ENCODE measurements around the gene HNRNPH2. TPM values are rescaled to one million over a fixed set of nuclear protein-coding genes. Genes with fewer than 3 reads are reported as not detected.

Gene HNRNPH2, protein sequence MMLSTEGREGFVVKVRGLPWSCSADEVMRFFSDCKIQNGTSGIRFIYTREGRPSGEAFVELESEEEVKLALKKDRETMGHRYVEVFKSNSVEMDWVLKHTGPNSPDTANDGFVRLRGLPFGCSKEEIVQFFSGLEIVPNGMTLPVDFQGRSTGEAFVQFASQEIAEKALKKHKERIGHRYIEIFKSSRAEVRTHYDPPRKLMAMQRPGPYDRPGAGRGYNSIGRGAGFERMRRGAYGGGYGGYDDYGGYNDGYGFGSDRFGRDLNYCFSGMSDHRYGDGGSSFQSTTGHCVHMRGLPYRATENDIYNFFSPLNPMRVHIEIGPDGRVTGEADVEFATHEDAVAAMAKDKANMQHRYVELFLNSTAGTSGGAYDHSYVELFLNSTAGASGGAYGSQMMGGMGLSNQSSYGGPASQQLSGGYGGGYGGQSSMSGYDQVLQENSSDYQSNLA
- total RNA-seq: 44.1 TPM
- polyA plus RNA-seq: 10 to 100 TPM; 86.4 to 98.6 (median 91.5) TPM

DNA sequence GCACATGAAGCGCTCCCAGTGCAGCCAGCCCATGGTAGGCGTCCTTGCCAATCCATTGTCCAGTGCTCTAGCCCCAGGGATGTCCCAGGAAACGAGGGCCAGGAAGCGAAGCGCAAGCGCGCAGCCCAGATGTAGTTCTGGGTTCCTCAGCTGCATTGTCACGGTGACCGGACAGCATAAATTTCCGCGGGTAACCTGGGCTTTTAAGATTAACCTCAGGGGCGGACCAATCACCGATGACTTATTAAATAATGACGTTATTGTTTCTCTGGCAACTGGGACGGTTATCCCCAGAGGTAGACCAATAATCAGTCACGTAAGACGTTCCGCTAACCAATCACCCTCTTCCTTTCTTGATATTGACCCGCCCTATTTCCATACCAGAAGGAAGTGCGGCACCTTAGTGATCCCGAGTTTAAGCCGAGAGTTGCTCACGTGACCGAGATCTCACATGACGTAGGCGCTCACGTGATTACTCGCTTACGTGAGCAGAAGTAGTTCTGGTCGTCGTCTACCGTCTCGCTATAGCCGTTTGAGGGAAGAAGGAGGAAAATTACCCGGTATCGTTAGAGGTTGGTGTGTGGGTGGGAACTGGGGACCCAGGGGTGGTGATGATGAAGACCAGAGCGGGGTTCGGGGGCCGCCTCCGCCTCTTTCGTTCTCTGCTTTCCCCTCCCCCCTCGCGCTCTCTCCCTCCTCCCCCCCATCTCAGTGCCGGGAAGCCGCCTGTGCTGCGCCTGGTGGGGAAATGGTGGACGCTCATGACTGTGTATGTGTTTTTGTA is at the start of gene HNRNPH2, which contains the start of gene GLA:
Gene HNRNPH2, plus strand, starts transcription at position 475 of the 784 bp plus-strand sequence. CDS start 3,767 bp downstream, outside the sequence.
Gene GLA, minus strand, starts transcription at position 178 of the 784 bp plus-strand sequence. Its CDS starts 22 bp downstream, at position 156.
- ATAC-seq (ENCODE audit: low read depth in 2 of 2): peak; percentile 97
- H3K36me3 Mint-ChIP-seq: peaks cover 9% of the 10 kb centered on the region
- Histone ChIP-seq H3K9me3 (ENCODE audit: control insufficient read depth in 2 of 2, low read length in 2 of 2) (no peaks in the 10 kb centered on the region), H3K27me3 (ENCODE audit: control insufficient read depth, insufficient read depth, low read length) (no peaks in the 10 kb centered on the region), H3K4me1 (ENCODE audit: control insufficient read depth, insufficient read depth, low read length, poor library complexity, severe bottlenecking) (peaks cover 23% of the 10 kb centered on the region), H3K4me3 (ENCODE audit: low read depth, low read length) (peak within 1 kb of the TSS; percentile 94), H3K36me3 (ENCODE audit: control insufficient read depth, insufficient read depth, low read length) (peaks cover 9% of the 10 kb centered on the region), H3K27ac (ENCODE audit: insufficient read depth, low read length, poor library complexity, severe bottlenecking) (peak within 1 kb of the TSS; percentile 98)
- peak; percentile 86 to 96 (median 90) for DNase-seq
- H3K4me1 Mint-ChIP-seq: peaks cover 0 to 37% (median 15%) of the 10 kb centered on the region in 4 donors
- H3K9me3 Mint-ChIP-seq: peaks cover 0 to 1% (median 0%) of the 10 kb centered on the region in 7 donors
- H3K27ac Mint-ChIP-seq: peak within 1 kb of the TSS; percentile 97 to 99 (median 98)
- peak within 1 kb of the TSS; percentile 92 to 95 (median 92) for H3K4me3 Mint-ChIP-seq
- no peaks in the 10 kb centered on the region for H3K27me3 Mint-ChIP-seq

DNA sequence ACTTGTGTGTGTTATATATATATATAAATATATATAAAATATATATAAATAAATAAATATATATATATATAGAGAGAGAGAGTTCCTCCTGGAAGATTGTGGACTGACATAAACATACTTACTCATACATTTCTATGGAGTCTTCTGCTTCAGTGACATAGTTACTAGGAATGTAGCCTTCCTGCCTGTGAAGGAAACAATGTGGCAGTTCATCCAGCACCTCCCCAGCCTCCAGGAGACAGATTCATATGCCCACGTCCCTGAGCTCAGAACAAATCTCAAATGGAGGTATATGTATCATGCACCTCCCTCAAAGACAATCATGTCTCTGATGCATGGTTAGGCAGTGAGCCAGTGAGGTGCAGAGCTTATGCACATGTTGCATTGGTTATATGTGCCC is 48.1 kb upstream of the HNRNPH2 start:
- Histone ChIP-seq H3K36me3 (ENCODE audit: control insufficient read depth, insufficient read depth, low read length) (no peaks in the 10 kb centered on the region), H3K27me3 (ENCODE audit: control insufficient read depth, insufficient read depth, low read length) (no peaks in the 10 kb centered on the region), H3K4me1 (ENCODE audit: control insufficient read depth, insufficient read depth, low read length, poor library complexity, severe bottlenecking) (no peaks in the 10 kb centered on the region), H3K27ac (ENCODE audit: insufficient read depth, low read length, poor library complexity, severe bottlenecking) (no peak overlapping the region), H3K9me3 (ENCODE audit: control insufficient read depth in 2 of 2, low read length in 2 of 2) (no peaks in the 10 kb centered on the region), H3K4me3 (ENCODE audit: low read depth, low read length) (no peak overlapping the region)
- no peaks in the 10 kb centered on the region for H3K4me1 Mint-ChIP-seq
- H3K9me3 Mint-ChIP-seq: no peaks in the 10 kb centered on the region
- no peaks in the 10 kb centered on the region for H3K36me3 Mint-ChIP-seq
- H3K27me3 Mint-ChIP-seq: no peaks in the 10 kb centered on the region
- no peak for ATAC-seq (ENCODE audit: low read depth in 2 of 2)
- no peak for DNase-seq
- H3K27ac Mint-ChIP-seq: no peak overlapping the region
- H3K4me3 Mint-ChIP-seq: no peak overlapping the region

DNA sequence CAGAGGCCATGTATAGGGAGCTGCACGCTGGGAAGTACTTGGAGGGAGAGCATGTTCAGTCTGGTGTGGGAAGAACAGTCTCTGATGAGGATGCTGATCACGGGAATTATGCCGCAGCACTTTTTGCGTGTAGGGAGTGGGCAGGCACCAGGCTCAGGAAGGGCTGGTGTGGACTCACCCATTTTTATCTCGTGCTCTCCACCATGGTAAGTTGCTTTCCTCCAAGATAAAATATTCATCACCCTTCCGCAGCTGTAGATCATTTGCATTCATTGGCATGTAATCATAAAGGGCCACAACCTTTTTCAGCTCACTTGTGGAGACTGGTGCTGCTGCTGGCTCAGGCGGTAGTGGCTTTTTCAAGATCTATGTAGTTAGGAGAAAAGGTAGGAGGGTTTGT is 47.6 kb upstream of the HNRNPH2 start:
- no peaks in the 10 kb centered on the region for H3K27me3 ChIP-seq (ENCODE audit: control insufficient read depth, insufficient read depth, low read length)
- no peaks in the 10 kb centered on the region for H3K4me1 ChIP-seq (ENCODE audit: control insufficient read depth, insufficient read depth, low read length, poor library complexity, severe bottlenecking)
- H3K4me3 ChIP-seq (ENCODE audit: low read depth, low read length): no peak overlapping the region
- no peaks in the 10 kb centered on the region for H3K36me3 ChIP-seq (ENCODE audit: control insufficient read depth, insufficient read depth, low read length)
- Mint-ChIP-seq H3K27me3 (no peaks in the 10 kb centered on the region), H3K36me3 (no peaks in the 10 kb centered on the region), H3K9me3 (no peaks in the 10 kb centered on the region), H3K4me3 (no peak overlapping the region), H3K27ac (no peak overlapping the region), H3K4me1 (no peaks in the 10 kb centered on the region)
- DNase-seq (no peak), ATAC-seq (ENCODE audit: low read depth in 2 of 2) (no peak)
- H3K27ac ChIP-seq (ENCODE audit: insufficient read depth, low read length, poor library complexity, severe bottlenecking): no peak overlapping the region
- no peaks in the 10 kb centered on the region for H3K9me3 ChIP-seq (ENCODE audit: control insufficient read depth in 2 of 2, low read length in 2 of 2)

DNA sequence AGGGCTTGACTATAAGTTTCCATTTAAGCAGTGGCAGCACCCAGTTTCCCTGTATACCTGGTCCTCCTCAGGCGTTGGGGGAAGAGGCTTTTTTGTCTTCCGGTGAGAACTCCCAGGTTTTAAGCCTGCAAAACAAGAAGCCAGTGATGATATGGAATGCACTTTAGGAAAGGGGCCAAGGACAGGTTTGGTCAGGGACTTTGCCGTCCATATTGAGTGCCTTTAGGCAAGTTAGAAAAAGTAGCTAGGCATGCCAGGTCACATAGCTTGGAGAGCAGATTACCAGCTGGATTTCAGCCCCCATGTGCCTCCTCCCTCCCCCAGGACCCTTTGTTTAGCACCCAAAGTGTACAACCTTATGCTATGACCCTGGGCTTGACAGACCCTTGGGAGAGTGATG is 45.9 kb upstream of the HNRNPH2 start:
- ATAC-seq (ENCODE audit: low read depth in 2 of 2): no peak
- H3K4me3 ChIP-seq (ENCODE audit: low read depth, low read length): no peak overlapping the region
- no peak for DNase-seq
- no peaks in the 10 kb centered on the region for H3K27me3 ChIP-seq (ENCODE audit: control insufficient read depth, insufficient read depth, low read length)
- no peak overlapping the region for H3K27ac ChIP-seq (ENCODE audit: insufficient read depth, low read length, poor library complexity, severe bottlenecking)
- H3K4me1 Mint-ChIP-seq: no peaks in the 10 kb centered on the region
- H3K27me3 Mint-ChIP-seq: no peaks in the 10 kb centered on the region
- no peaks in the 10 kb centered on the region for H3K9me3 Mint-ChIP-seq
- no peaks in the 10 kb centered on the region for H3K36me3 ChIP-seq (ENCODE audit: control insufficient read depth, insufficient read depth, low read length)
- no peak overlapping the region for H3K4me3 Mint-ChIP-seq
- no peaks in the 10 kb centered on the region for H3K9me3 ChIP-seq (ENCODE audit: control insufficient read depth in 2 of 2, low read length in 2 of 2)
- H3K27ac Mint-ChIP-seq: no peak overlapping the region
- no peaks in the 10 kb centered on the region for H3K4me1 ChIP-seq (ENCODE audit: control insufficient read depth, insufficient read depth, low read length, poor library complexity, severe bottlenecking)
- no peaks in the 10 kb centered on the region for H3K36me3 Mint-ChIP-seq

DNA sequence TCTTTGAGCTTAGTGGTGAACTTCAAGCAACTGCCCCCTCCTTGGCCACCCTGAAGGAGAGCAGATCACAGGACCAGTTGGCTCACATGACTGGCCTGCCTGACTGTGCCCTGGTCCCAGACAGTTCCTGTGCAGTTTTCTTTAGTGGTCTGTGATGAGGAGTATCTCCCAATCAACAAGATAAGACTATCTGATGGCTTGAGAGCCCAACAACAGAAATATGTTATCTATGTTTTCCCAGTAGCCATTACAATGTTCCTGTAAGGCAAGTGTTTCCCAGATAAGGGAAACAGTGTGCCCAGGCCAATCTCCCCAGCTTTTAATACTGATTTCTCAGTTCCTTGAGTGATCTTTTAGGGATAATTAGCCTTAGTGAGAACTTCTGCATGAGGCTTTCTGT is 45.3 kb upstream of the HNRNPH2 start:
- Mint-ChIP-seq H3K4me1 (no peaks in the 10 kb centered on the region), H3K9me3 (no peaks in the 10 kb centered on the region), H3K27ac (no peak overlapping the region), H3K36me3 (no peaks in the 10 kb centered on the region), H3K4me3 (no peak overlapping the region), H3K27me3 (peaks cover 1% of the 10 kb centered on the region)
- Histone ChIP-seq H3K4me1 (ENCODE audit: control insufficient read depth, insufficient read depth, low read length, poor library complexity, severe bottlenecking) (no peaks in the 10 kb centered on the region), H3K36me3 (ENCODE audit: control insufficient read depth, insufficient read depth, low read length) (no peaks in the 10 kb centered on the region), H3K27me3 (ENCODE audit: control insufficient read depth, insufficient read depth, low read length) (no peaks in the 10 kb centered on the region), H3K27ac (ENCODE audit: insufficient read depth, low read length, poor library complexity, severe bottlenecking) (no peak overlapping the region), H3K9me3 (ENCODE audit: control insufficient read depth in 2 of 2, low read length in 2 of 2) (no peaks in the 10 kb centered on the region), H3K4me3 (ENCODE audit: low read depth, low read length) (no peak overlapping the region)
- DNase-seq (no peak), ATAC-seq (ENCODE audit: low read depth in 2 of 2) (no peak)

DNA sequence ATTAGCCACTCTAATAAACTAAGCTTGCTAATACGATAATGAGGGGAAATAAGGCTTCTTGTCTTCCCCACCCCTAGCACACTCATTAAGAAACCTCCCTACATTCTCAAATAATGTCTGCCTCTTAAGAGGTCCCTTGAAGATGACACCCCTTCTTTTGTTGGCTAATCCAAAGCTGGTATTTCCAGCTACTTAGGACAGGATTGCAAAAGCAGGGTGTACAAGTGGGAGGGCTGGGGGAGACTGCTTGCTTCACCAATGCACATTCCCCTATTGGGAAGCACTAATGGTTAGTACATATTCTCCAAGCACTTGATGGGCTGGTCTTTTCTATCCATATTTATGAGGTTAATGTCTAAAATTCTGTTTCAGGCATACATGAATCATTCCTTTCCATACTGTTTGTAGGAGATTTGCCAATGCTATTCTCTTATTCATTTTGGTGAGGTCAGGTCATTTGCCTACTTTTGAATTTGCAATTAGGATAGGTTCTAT is 42.7 kb upstream of the HNRNPH2 start:
- no peak overlapping the region for H3K4me3 Mint-ChIP-seq
- Histone ChIP-seq H3K9me3 (ENCODE audit: control insufficient read depth in 2 of 2, low read length in 2 of 2) (no peaks in the 10 kb centered on the region), H3K36me3 (ENCODE audit: control insufficient read depth, insufficient read depth, low read length) (no peaks in the 10 kb centered on the region), H3K27me3 (ENCODE audit: control insufficient read depth, insufficient read depth, low read length) (peaks cover 3% of the 10 kb centered on the region), H3K4me3 (ENCODE audit: low read depth, low read length) (no peak overlapping the region), H3K4me1 (ENCODE audit: control insufficient read depth, insufficient read depth, low read length, poor library complexity, severe bottlenecking) (no peaks in the 10 kb centered on the region), H3K27ac (ENCODE audit: insufficient read depth, low read length, poor library complexity, severe bottlenecking) (no peak overlapping the region)
- H3K27me3 Mint-ChIP-seq: peaks cover 12% of the 10 kb centered on the region
- H3K9me3 Mint-ChIP-seq: no peaks in the 10 kb centered on the region
- H3K36me3 Mint-ChIP-seq: no peaks in the 10 kb centered on the region
- H3K27ac Mint-ChIP-seq: no peak overlapping the region
- H3K4me1 Mint-ChIP-seq: no peaks in the 10 kb centered on the region
- DNase-seq (no peak), ATAC-seq (ENCODE audit: low read depth in 2 of 2) (no peak)

DNA sequence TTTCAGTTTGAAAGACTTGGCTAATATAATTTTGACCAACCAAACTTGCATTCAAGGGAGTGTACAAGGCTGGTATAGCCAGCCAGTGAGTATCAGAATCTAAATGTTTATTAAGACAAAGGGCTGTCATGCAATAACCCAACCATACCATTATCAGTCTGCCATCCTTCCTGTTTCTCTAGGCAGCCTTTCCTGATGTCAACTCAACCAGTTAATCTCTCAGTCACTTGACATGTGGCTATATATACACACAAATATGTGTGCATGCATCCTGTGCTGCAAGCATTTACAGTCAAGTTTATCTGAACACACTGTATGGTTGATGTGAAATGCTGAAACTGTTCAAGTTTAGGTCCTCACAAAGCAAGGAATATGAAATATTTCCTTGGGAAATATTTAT is 39.2 kb upstream of the HNRNPH2 start:
- no peaks in the 10 kb centered on the region for H3K9me3 ChIP-seq (ENCODE audit: control insufficient read depth in 2 of 2, low read length in 2 of 2)
- ATAC-seq (ENCODE audit: low read depth in 2 of 2): no peak
- no peak for DNase-seq
- no peak overlapping the region for H3K27ac ChIP-seq (ENCODE audit: insufficient read depth, low read length, poor library complexity, severe bottlenecking)
- H3K9me3 Mint-ChIP-seq: no peaks in the 10 kb centered on the region
- peaks cover 12% of the 10 kb centered on the region for H3K27me3 Mint-ChIP-seq
- peaks cover 3% of the 10 kb centered on the region for H3K27me3 ChIP-seq (ENCODE audit: control insufficient read depth, insufficient read depth, low read length)
- H3K4me3 ChIP-seq (ENCODE audit: low read depth, low read length): no peak overlapping the region
- H3K36me3 Mint-ChIP-seq: no peaks in the 10 kb centered on the region
- no peaks in the 10 kb centered on the region for H3K4me1 ChIP-seq (ENCODE audit: control insufficient read depth, insufficient read depth, low read length, poor library complexity, severe bottlenecking)
- no peaks in the 10 kb centered on the region for H3K36me3 ChIP-seq (ENCODE audit: control insufficient read depth, insufficient read depth, low read length)
- H3K27ac Mint-ChIP-seq: no peak overlapping the region
- no peaks in the 10 kb centered on the region for H3K4me1 Mint-ChIP-seq
- no peak overlapping the region for H3K4me3 Mint-ChIP-seq
